ENCODE results near the gene MAN1A2. TPM values are rescaled to one million over a fixed set of nuclear protein-coding genes. Genes with fewer than 3 reads are reported as not detected.

MAN1A2 gene
- total and polyA plus RNA-seq, 9 of the 15 experiments (the other 6 are each of a cell fraction or from before 2014, with no cell fraction given): 4.2 to 38.4 (median 18.7) TPM

DNA sequence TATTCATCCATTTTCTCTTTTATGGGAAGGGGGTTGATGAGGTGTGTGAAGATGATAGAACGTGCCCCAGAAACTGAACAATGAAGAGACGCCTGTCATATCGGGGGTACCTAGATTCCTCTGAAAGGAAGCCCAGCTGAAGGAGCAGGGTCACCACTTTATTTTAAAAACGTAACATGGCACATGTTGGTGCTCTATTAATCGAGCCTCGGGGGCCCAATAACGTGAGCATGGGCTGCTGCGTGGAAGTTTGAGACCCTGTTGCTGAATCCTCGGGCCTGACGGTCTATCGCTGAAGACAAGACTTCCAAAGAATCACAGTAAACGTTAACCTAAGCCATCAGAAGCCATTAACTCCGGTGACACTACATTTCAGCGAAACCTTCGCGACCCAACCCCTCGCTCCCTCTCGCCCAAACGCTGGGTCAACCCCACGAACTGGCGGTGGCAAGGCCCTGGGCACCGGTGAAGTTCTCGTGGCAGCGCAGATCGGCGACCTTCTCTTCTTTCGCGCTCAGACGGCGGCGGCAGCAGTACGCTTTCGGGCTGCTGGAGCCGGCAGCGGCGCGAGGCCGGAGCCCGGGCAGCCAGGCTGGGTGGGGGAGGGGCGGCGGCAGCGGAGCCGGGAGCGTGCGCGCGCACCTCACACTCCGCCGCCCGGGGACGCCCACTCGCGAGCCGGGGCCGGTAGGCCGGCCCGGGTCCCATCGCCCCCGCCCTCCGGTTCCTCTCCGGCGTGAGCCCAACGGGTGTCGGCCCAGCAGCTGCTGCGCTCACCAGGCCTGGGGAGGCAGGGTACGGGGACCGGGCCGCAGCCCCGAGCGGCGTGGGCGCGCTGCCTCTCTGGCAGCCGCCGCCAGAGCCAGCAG is 838 bp upstream of the MAN1A2 start (continued):
- TF ChIP-seq KLF13 (tag; IDR thresholded peaks at IDR 0.05; ENCODE audit: borderline replicate concordance, low read depth) (no peak; the same call in 1 of the 2 replicates), CXXC5 (CRISPR knock-in tag; IDR thresholded peaks at IDR 0.05) (no peak; the same call in none of the 2 replicates), FOXM1 (IDR thresholded peaks at IDR 0.05; ENCODE audit: low read depth) (no peak), FOXM1 (CRISPR knock-in tag; IDR thresholded peaks at IDR 0.05; ENCODE audit: low read depth) (peak; percentile 77; the same call in 1 of the 2 replicates), COPS2 (conservative IDR thresholded peaks at IDR 0.05) (no peak), KLF1 (tag; IDR thresholded peaks at IDR 0.05) (no peak), ZNF212 (CRISPR knock-in tag; IDR thresholded peaks at IDR 0.05) (no peak), ZNF77 (CRISPR knock-in tag; IDR thresholded peaks at IDR 0.05) (no peak), NUFIP1 (IDR thresholded peaks at IDR 0.05; ENCODE audit: partially characterized antibody) (no peak), ZNF282 (CRISPR knock-in tag; IDR thresholded peaks at IDR 0.05) (peak; percentile 19; the same call in 1 of the 2 replicates), ZNF140 (CRISPR knock-in tag; IDR thresholded peaks at IDR 0.05) (no peak), MBD2 (IDR thresholded peaks at IDR 0.05; ENCODE audit: borderline replicate concordance, low read depth) (no peak), NCOA2 (IDR thresholded peaks at IDR 0.05; ENCODE audit: partially characterized antibody in 2 of 2) (no peak), GTF2F1 (IDR thresholded peaks at IDR 0.05; ENCODE audit: low read depth, low read length) (no peak), PHTF2 (CRISPR knock-in tag; IDR thresholded peaks at IDR 0.05) (no peak), RFX5 (IDR thresholded peaks at IDR 0.05; ENCODE audit: low read depth, low read length) (no peak), ZNF696 (CRISPR knock-in tag; conservative IDR thresholded peaks at IDR 0.05) (no peak), CBX3 (IDR thresholded peaks at IDR 0.05; ENCODE audit: borderline replicate concordance in 1 of 2, low read length in 2 of 2) (no peak), ZNF143 (CRISPR knock-in tag; IDR thresholded peaks at IDR 0.05) (no peak), FOXK2 (conservative IDR thresholded peaks at IDR 0.05 in 1 of 2, IDR thresholded peaks at IDR 0.05 in 1 of 2; ENCODE audit: low read depth in 2 of 2) (no peak), NFYB (IDR thresholded peaks at IDR 0.05; ENCODE audit: extremely low read depth, insufficient read length) (no peak), POU5F1 (IDR thresholded peaks at IDR 0.05; ENCODE audit: borderline replicate concordance, low read depth, low read length, partially characterized antibody) (no peak), NRF1 (conservative IDR thresholded peaks at IDR 0.05 in 1 of 2, IDR thresholded peaks at IDR 0.05 in 1 of 2) (peak; percentile 87 to 89), KLF6 (CRISPR knock-in tag; IDR thresholded peaks at IDR 0.05; ENCODE audit: borderline replicate concordance) (peak; percentile 24; the same call in 1 of the 2 replicates)
- TF ChIP-seq, protein P1, sequence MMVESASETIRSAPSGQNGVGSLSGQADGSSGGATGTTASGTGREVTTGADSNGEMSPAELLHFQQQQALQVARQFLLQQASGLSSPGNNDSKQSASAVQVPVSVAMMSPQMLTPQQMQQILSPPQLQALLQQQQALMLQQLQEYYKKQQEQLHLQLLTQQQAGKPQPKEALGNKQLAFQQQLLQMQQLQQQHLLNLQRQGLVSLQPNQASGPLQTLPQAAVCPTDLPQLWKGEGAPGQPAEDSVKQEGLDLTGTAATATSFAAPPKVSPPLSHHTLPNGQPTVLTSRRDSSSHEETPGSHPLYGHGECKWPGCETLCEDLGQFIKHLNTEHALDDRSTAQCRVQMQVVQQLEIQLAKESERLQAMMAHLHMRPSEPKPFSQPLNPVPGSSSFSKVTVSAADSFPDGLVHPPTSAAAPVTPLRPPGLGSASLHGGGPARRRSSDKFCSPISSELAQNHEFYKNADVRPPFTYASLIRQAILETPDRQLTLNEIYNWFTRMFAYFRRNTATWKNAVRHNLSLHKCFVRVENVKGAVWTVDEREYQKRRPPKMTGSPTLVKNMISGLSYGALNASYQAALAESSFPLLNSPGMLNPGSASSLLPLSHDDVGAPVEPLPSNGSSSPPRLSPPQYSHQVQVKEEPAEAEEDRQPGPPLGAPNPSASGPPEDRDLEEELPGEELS (CRISPR knock-in tag; IDR thresholded peaks at IDR 0.05; ENCODE audit: borderline replicate concordance): no peak
- TF ChIP-seq, protein P2, sequence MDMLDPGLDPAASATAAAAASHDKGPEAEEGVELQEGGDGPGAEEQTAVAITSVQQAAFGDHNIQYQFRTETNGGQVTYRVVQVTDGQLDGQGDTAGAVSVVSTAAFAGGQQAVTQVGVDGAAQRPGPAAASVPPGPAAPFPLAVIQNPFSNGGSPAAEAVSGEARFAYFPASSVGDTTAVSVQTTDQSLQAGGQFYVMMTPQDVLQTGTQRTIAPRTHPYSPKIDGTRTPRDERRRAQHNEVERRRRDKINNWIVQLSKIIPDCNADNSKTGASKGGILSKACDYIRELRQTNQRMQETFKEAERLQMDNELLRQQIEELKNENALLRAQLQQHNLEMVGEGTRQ (CRISPR knock-in tag; IDR thresholded peaks at IDR 0.05): no peak

All from K562 (cell line).